H1 (cell line): Measurements from ENCODE around the gene NOTCH4. TPM values are rescaled to one million over a fixed set of nuclear protein-coding genes. Genes with fewer than 3 reads are reported as not detected.

Source experiments
- ASH2L ChIP-seq: fragments of 200-600, 300-600 bp; sonication (generic); IDR thresholded peaks from one replicate; pipeline ENCODE4 v1.7.1; 2017; ENCODE audit warnings: low read length
- CTCF ChIP-seq, 3 experiments: IDR thresholded peaks; 1 replicate in 2 of 3; 2 replicates in 1 of 3; pipeline versions ENCODE4 v1.5.1 to v1.6.1; 2011; ENCODE audit warnings: low read length in 3 of 3, mild to moderate bottlenecking in 3 of 3, inconsistent platforms in 2 of 3, low read depth in 1 of 3, moderate library complexity in 1 of 3; ENCODE audit not compliant: insufficient read depth in 1 of 3; ENCODE audit errors: control extremely low read depth in 1 of 3
- EGR1 ChIP-seq: IDR thresholded peaks from 2 replicates; pipeline ENCODE4 v1.6.1; 2011; ENCODE audit warnings: low read depth, low read length, borderline replicate concordance
- GTF2F1 ChIP-seq: IDR thresholded peaks from 2 replicates; pipeline ENCODE4 v1.6.1; 2012; ENCODE audit warnings: low read depth, low read length, improper control_type of control experiment, borderline replicate concordance
- SIN3A ChIP-seq, 2 experiments: IDR thresholded peaks in 1 of 2; conservative IDR thresholded peaks in 1 of 2; 2 replicates each; pipeline ENCODE4 v1.6.1; 2011 to 2012; ENCODE audit warnings: low read length in 2 of 2, improper control_type of control experiment in 1 of 2, low read depth in 1 of 2, mild to moderate bottlenecking in 1 of 2
- TAF1 ChIP-seq: IDR thresholded peaks from 2 replicates; pipeline ENCODE4 v1.6.1; 2011; ENCODE audit warnings: mild to moderate bottlenecking, low read depth, low read length
- polyA plus RNA-seq, 7 experiments: library from polyadenylated mRNA; depleted of rRNA in 3 of 7; stranded (reverse) in 5 of 7; unstranded in 2 of 7; fragments of >200 nt in 5 of 7; fragments of 200-250 nt in 2 of 7; gene quantifications; 1 replicate in 5 of 7; 2 replicates in 1 of 7; 4 replicates in 1 of 7; pipeline versions ENCODE4 v1.2.1 to v1.2.3, GENCODE V29; 2011 to 2013; ENCODE audit warnings: missing spikeins in 2 of 7, mixed read lengths in 2 of 7
- total RNA-seq: library from RNA; stranded (reverse); fragmentation: NEBNext Ultra II Directional; extraction: Animal tissue kit (Norgen Biotek cat#: 25700); gene quantifications from 2 replicates; pipeline ENCODE4 v1.2.1, GENCODE V29; 2021
- TF ChIP-seq, protein P1 (sequence below): fragments of 300-600 bp; sonication (generic); IDR thresholded peaks from 2 replicates; pipeline ENCODE4 v1.7.1; 2012; ENCODE audit warnings: low read length, moderate library complexity, mild to moderate bottlenecking, inconsistent platforms; ENCODE audit not compliant: insufficient replicate concordance
- TF ChIP-seq, protein P2 (sequence below): IDR thresholded peaks from 2 replicates; pipeline ENCODE4 v1.6.1; 2011; ENCODE audit warnings: low read length, improper control_type of control experiment

The NOTCH4 gene
- total and polyA plus RNA-seq, 2 of the 8 experiments (the other 6 are each of a cell fraction or from before 2014, with no cell fraction given) = 1.9 to 2.8 TPM

GRCh38 chr6:32195652-32195901 is 28.3 kb downstream of the NOTCH4 start (continued):
- TF ChIP-seq, protein P1, sequence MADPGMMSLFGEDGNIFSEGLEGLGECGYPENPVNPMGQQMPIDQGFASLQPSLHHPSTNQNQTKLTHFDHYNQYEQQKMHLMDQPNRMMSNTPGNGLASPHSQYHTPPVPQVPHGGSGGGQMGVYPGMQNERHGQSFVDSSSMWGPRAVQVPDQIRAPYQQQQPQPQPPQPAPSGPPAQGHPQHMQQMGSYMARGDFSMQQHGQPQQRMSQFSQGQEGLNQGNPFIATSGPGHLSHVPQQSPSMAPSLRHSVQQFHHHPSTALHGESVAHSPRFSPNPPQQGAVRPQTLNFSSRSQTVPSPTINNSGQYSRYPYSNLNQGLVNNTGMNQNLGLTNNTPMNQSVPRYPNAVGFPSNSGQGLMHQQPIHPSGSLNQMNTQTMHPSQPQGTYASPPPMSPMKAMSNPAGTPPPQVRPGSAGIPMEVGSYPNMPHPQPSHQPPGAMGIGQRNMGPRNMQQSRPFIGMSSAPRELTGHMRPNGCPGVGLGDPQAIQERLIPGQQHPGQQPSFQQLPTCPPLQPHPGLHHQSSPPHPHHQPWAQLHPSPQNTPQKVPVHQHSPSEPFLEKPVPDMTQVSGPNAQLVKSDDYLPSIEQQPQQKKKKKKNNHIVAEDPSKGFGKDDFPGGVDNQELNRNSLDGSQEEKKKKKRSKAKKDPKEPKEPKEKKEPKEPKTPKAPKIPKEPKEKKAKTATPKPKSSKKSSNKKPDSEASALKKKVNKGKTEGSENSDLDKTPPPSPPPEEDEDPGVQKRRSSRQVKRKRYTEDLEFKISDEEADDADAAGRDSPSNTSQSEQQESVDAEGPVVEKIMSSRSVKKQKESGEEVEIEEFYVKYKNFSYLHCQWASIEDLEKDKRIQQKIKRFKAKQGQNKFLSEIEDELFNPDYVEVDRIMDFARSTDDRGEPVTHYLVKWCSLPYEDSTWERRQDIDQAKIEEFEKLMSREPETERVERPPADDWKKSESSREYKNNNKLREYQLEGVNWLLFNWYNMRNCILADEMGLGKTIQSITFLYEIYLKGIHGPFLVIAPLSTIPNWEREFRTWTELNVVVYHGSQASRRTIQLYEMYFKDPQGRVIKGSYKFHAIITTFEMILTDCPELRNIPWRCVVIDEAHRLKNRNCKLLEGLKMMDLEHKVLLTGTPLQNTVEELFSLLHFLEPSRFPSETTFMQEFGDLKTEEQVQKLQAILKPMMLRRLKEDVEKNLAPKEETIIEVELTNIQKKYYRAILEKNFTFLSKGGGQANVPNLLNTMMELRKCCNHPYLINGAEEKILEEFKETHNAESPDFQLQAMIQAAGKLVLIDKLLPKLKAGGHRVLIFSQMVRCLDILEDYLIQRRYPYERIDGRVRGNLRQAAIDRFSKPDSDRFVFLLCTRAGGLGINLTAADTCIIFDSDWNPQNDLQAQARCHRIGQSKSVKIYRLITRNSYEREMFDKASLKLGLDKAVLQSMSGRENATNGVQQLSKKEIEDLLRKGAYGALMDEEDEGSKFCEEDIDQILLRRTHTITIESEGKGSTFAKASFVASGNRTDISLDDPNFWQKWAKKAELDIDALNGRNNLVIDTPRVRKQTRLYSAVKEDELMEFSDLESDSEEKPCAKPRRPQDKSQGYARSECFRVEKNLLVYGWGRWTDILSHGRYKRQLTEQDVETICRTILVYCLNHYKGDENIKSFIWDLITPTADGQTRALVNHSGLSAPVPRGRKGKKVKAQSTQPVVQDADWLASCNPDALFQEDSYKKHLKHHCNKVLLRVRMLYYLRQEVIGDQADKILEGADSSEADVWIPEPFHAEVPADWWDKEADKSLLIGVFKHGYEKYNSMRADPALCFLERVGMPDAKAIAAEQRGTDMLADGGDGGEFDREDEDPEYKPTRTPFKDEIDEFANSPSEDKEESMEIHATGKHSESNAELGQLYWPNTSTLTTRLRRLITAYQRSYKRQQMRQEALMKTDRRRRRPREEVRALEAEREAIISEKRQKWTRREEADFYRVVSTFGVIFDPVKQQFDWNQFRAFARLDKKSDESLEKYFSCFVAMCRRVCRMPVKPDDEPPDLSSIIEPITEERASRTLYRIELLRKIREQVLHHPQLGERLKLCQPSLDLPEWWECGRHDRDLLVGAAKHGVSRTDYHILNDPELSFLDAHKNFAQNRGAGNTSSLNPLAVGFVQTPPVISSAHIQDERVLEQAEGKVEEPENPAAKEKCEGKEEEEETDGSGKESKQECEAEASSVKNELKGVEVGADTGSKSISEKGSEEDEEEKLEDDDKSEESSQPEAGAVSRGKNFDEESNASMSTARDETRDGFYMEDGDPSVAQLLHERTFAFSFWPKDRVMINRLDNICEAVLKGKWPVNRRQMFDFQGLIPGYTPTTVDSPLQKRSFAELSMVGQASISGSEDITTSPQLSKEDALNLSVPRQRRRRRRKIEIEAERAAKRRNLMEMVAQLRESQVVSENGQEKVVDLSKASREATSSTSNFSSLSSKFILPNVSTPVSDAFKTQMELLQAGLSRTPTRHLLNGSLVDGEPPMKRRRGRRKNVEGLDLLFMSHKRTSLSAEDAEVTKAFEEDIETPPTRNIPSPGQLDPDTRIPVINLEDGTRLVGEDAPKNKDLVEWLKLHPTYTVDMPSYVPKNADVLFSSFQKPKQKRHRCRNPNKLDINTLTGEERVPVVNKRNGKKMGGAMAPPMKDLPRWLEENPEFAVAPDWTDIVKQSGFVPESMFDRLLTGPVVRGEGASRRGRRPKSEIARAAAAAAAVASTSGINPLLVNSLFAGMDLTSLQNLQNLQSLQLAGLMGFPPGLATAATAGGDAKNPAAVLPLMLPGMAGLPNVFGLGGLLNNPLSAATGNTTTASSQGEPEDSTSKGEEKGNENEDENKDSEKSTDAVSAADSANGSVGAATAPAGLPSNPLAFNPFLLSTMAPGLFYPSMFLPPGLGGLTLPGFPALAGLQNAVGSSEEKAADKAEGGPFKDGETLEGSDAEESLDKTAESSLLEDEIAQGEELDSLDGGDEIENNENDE = no peak
- TF ChIP-seq CTCF (IDR thresholded peaks at IDR 0.05; ENCODE audit: control extremely low read depth in 1 of 3, insufficient read depth in 1 of 3, low read depth in 1 of 3, low read length in 3 of 3) = peak in 2 of 3 experiments; percentile 21 to 66; a peak in 2 of 4 replicates
- peak in 1 of 2 experiments; percentile 53; a peak in 2 of 4 replicates for TF ChIP-seq SIN3A (conservative IDR thresholded peaks at IDR 0.05 in 1 of 2, IDR thresholded peaks at IDR 0.05 in 1 of 2; ENCODE audit: low read depth in 1 of 2, low read length in 2 of 2)
- TF ChIP-seq EGR1 = 0 out of 2 replicates have a peak, but pooled peaks have one; percentile 91
- no peak for TF ChIP-seq ASH2L
- TF ChIP-seq, protein P2, sequence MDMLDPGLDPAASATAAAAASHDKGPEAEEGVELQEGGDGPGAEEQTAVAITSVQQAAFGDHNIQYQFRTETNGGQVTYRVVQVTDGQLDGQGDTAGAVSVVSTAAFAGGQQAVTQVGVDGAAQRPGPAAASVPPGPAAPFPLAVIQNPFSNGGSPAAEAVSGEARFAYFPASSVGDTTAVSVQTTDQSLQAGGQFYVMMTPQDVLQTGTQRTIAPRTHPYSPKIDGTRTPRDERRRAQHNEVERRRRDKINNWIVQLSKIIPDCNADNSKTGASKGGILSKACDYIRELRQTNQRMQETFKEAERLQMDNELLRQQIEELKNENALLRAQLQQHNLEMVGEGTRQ = no peak
- TF ChIP-seq TAF1 = no peak; the same call in 1 of the 2 replicates
- TF ChIP-seq GTF2F1 = no peak
